ENCODE results near the gene DEUP1.

The DEUP1 gene

GRCh38 chr11:93480756-93481155, 150.2 kb downstream of the DEUP1 start:
- DNase-seq (ENCODE audit: extremely low read depth, insufficient read length) = no peak
- no peak overlapping the region for H3K4me3 ChIP-seq (replicated peaks; ENCODE audit: low read depth, low read length)
- H3K36me3 ChIP-seq (ENCODE audit: control insufficient read depth, insufficient read depth, low read length) = no peaks in the 10 kb centered on the region; the same call in 1 of the 2 replicates
- TF ChIP-seq CTCF (IDR thresholded peaks at IDR 0.05; ENCODE audit: insufficient read depth, low read length, poor library complexity, severe bottlenecking) = no peak
- no peaks in the 10 kb centered on the region for H3K27me3 ChIP-seq (replicated peaks; ENCODE audit: control insufficient read depth, insufficient read depth, low read length)

- no peak for TF ChIP-seq CTCF (IDR thresholded peaks at IDR 0.05; ENCODE audit: insufficient read depth, low read length, poor library complexity, severe bottlenecking)
- H3K27me3 ChIP-seq (replicated peaks; ENCODE audit: control insufficient read depth, insufficient read depth, low read length) = no peaks in the 10 kb centered on the region
- DNase-seq (ENCODE audit: extremely low read depth, insufficient read length) = no peak
- no peak overlapping the region for H3K4me3 ChIP-seq (replicated peaks; ENCODE audit: low read depth, low read length)
- no peaks in the 10 kb centered on the region; the same call in 1 of the 2 replicates for H3K36me3 ChIP-seq (ENCODE audit: control insufficient read depth, insufficient read depth, low read length)
Observed at GRCh38 chr11:93481279-93481678, 150.7 kb downstream of the DEUP1 start.

- H3K4me3 ChIP-seq (replicated peaks; ENCODE audit: low read depth, low read length) = no peak overlapping the region
- no peaks in the 10 kb centered on the region; the same call in 1 of the 2 replicates for H3K36me3 ChIP-seq (ENCODE audit: control insufficient read depth, insufficient read depth, low read length)
- no peak for DNase-seq (ENCODE audit: extremely low read depth, insufficient read length)
- no peaks in the 10 kb centered on the region for H3K27me3 ChIP-seq (replicated peaks; ENCODE audit: control insufficient read depth, insufficient read depth, low read length)
- no peak for TF ChIP-seq CTCF (IDR thresholded peaks at IDR 0.05; ENCODE audit: insufficient read depth, low read length, poor library complexity, severe bottlenecking)
Observed at GRCh38 chr11:93481696-93482095, 151.2 kb downstream of the DEUP1 start.

GRCh38 chr11:93482556-93482955, 152.0 kb downstream of the DEUP1 start:
- DNase-seq (ENCODE audit: extremely low read depth, insufficient read length) = no peak

GRCh38 chr11:93484716-93485115, 154.2 kb downstream of the DEUP1 start:
- Histone ChIP-seq H3K36me3 (ENCODE audit: control insufficient read depth, insufficient read depth, low read length) (peaks cover 1% of the 10 kb centered on the region; the same call in 1 of the 2 replicates), H3K27me3 (replicated peaks; ENCODE audit: control insufficient read depth, insufficient read depth, low read length) (no peaks in the 10 kb centered on the region), H3K4me3 (replicated peaks; ENCODE audit: low read depth, low read length) (no peak overlapping the region)
- no peak for DNase-seq (ENCODE audit: extremely low read depth, insufficient read length)
- no peak for TF ChIP-seq CTCF (IDR thresholded peaks at IDR 0.05; ENCODE audit: insufficient read depth, low read length, poor library complexity, severe bottlenecking)

More at GRCh38 chr11:93482556-93482955, 152.0 kb downstream of the DEUP1 start:
- H3K36me3 ChIP-seq (ENCODE audit: control insufficient read depth, insufficient read depth, low read length) = no peaks in the 10 kb centered on the region; the same call in 1 of the 2 replicates
- no peaks in the 10 kb centered on the region for H3K27me3 ChIP-seq (replicated peaks; ENCODE audit: control insufficient read depth, insufficient read depth, low read length)
- no peak overlapping the region for H3K4me3 ChIP-seq (replicated peaks; ENCODE audit: low read depth, low read length)
- TF ChIP-seq CTCF (IDR thresholded peaks at IDR 0.05; ENCODE audit: insufficient read depth, low read length, poor library complexity, severe bottlenecking) = no peak

- Histone ChIP-seq H3K36me3 (ENCODE audit: control insufficient read depth, insufficient read depth, low read length) (peaks cover 1% of the 10 kb centered on the region; the same call in 1 of the 2 replicates), H3K4me3 (replicated peaks; ENCODE audit: low read depth, low read length) (no peak overlapping the region), H3K27me3 (replicated peaks; ENCODE audit: control insufficient read depth, insufficient read depth, low read length) (no peaks in the 10 kb centered on the region)
- DNase-seq (ENCODE audit: extremely low read depth, insufficient read length) = no peak
- no peak for TF ChIP-seq CTCF (IDR thresholded peaks at IDR 0.05; ENCODE audit: insufficient read depth, low read length, poor library complexity, severe bottlenecking)
Observed at GRCh38 chr11:93485983-93486382, 155.4 kb downstream of the DEUP1 start.
